HCT116 (cell line): ENCODE data around the gene HMGN3. TPM values are rescaled to one million over a fixed set of nuclear protein-coding genes. Genes with fewer than 3 reads are reported as not detected.

Source experiments
- ATAC-seq: fragments of 200-7000 bp; cut with Tn5 transposase; 2 replicates; pipeline ENCODE4 v1.9.1; 2020; ENCODE audit warnings: mild to moderate bottlenecking, moderate library complexity
- BruUV-seq: library from RNA; stranded (reverse); fragments of 400-500 nt; replicated peaks from 2 replicates; lab custom pipeline; 2021; lab: Mats Ljungman, UMichigan
- CTCF ChIA-PET: fragments of 300-600 bp; sonication (Branson Sonifier 250); formaldehyde crosslinking; loops from one replicate; lab custom pipeline; 2021; ENCODE audit warnings: antibody characterized with exemption; lab: Charles Lee
- POLR2A ChIA-PET: fragments of 300-600, 350-600 bp; sonication (Branson Sonifier 250); formaldehyde crosslinking; loops from one replicate; lab custom pipeline; 2021; ENCODE audit warnings: antibody characterized with exemption; lab: Charles Lee
- RAD21 ChIA-PET, 2 experiments: fragments of 300-600 bp; sonication (Branson Sonifier 250); formaldehyde crosslinking; loops; one replicate each; lab custom pipeline; 2023; ENCODE audit warnings: low total read pairs in 2 of 2; ENCODE audit not compliant: uncharacterized antibody in 2 of 2, unreplicated experiment in 2 of 2, low non-redundant PET in 1 of 2; lab: Charles Lee
- DNase-seq: peaks from one replicate; pipeline ENCODE4 v3.0.0-alpha.2; 2010; ENCODE audit warnings: low read depth, low spot score
- H2AFZ ChIP-seq: fragments of 200-600 bp; shearing (Covaris generic), sonication (generic); 2 replicates; pipeline ENCODE4 v1.6.1; 2017; ENCODE audit warnings: low read depth, mixed run types, mixed read lengths, antibody characterized with exemption, low read length; ENCODE audit not compliant: poor library complexity, severe bottlenecking
- H3K27ac ChIP-seq: 2 replicates; pipeline ENCODE4 v1.5.1; 2012; ENCODE audit warnings: low read depth, low read length
- H3K27me3 ChIP-seq: fragments of 200-600 bp; sonication (generic); 2 replicates; pipeline ENCODE4 v1.6.1; 2016; ENCODE audit warnings: mixed run types, low read length, mixed read lengths; ENCODE audit not compliant: insufficient read depth
- H3K36me3 ChIP-seq, 2 experiments: fragments of 200-500 bp in 1 of 2; fragments of 200-600 bp in 1 of 2; sonication (Bioruptor generic) in 1 of 2; sonication (generic) in 1 of 2; 2 replicates each; pipeline versions ENCODE4 v1.5.1 to v1.6.1; 2014 to 2016; ENCODE audit warnings: low read length in 2 of 2, inconsistent platforms in 1 of 2, mixed read lengths in 1 of 2, mixed run types in 1 of 2; ENCODE audit not compliant: insufficient read depth in 2 of 2, control insufficient read depth in 1 of 2
- H3K4me1 ChIP-seq, 2 experiments: fragments of 200-600 bp in 1 of 2; sonication (generic) in 1 of 2; 2 replicates each; pipeline versions ENCODE4 v1.5.1 to v1.6.1; 2012 to 2017; ENCODE audit warnings: low read length in 2 of 2, inconsistent platforms in 1 of 2, mild to moderate bottlenecking in 1 of 2, mixed read lengths in 1 of 2, mixed run types in 1 of 2, moderate library complexity in 1 of 2; ENCODE audit not compliant: insufficient read depth in 2 of 2, control insufficient read depth in 1 of 2
- H3K4me2 ChIP-seq: fragments of 200-600 bp; sonication (generic); 2 replicates; pipeline ENCODE4 v1.6.1; 2017; ENCODE audit warnings: mixed run types, low read length, mixed read lengths
- H3K4me3 ChIP-seq, 2 experiments: fragments of 200-600 bp in 1 of 2; sonication (generic) in 1 of 2; replicated peaks in 1 of 2; 2 replicates each; pipeline ENCODE4 v1.5.1; 2011 to 2016; ENCODE audit warnings: low read length in 2 of 2, control low read depth in 1 of 2, low read depth in 1 of 2, mild to moderate bottlenecking in 1 of 2, mixed read lengths in 1 of 2, mixed run types in 1 of 2
- H3K79me2 ChIP-seq: fragments of 200-600 bp; sonication (generic); 2 replicates; pipeline ENCODE4 v1.6.1; 2017; ENCODE audit warnings: mild to moderate bottlenecking, mixed run types, low read length, moderate library complexity, mixed read lengths; ENCODE audit not compliant: insufficient read depth
- H3K9ac ChIP-seq: fragments of 200-600 bp; sonication (generic); 2 replicates; pipeline ENCODE4 v1.6.1; 2016; ENCODE audit warnings: low read length, mixed read lengths
- H3K9me2 ChIP-seq: fragments of 200-600 bp; sonication (generic), shearing (Covaris generic); 2 replicates; pipeline ENCODE4 v1.6.1; 2017; ENCODE audit warnings: mixed run types, mild to moderate bottlenecking, moderate library complexity; ENCODE audit not compliant: insufficient read depth
- H3K9me3 ChIP-seq, 2 experiments: fragments of 200-500 bp in 1 of 2; fragments of 200-600 bp in 1 of 2; sonication (Bioruptor generic) in 1 of 2; sonication (generic) in 1 of 2; 2 replicates each; pipeline ENCODE4 v1.6.1; 2014 to 2017; ENCODE audit warnings: low read length in 2 of 2, mixed read lengths in 2 of 2, inconsistent platforms in 1 of 2, low read depth in 1 of 2, mild to moderate bottlenecking in 1 of 2, mixed run types in 1 of 2, moderate library complexity in 1 of 2; ENCODE audit not compliant: control insufficient read depth in 1 of 2, insufficient read depth in 1 of 2
- H4K20me1 ChIP-seq: fragments of 200-600 bp; sonication (generic), shearing (Covaris generic); 2 replicates; pipeline ENCODE4 v1.6.1; 2017; ENCODE audit warnings: mixed run types, mild to moderate bottlenecking, moderate library complexity; ENCODE audit not compliant: insufficient read depth
- CEBPB ChIP-seq: IDR thresholded peaks from 2 replicates; pipeline ENCODE4 v1.6.1; 2012; ENCODE audit warnings: low read depth
- POLR2AphosphoS5 ChIP-seq: IDR thresholded peaks from 2 replicates; pipeline ENCODE4 v1.6.1; 2011; ENCODE audit warnings: mild to moderate bottlenecking, low read depth, low read length, moderate library complexity
- RAD21 ChIP-seq: IDR thresholded peaks from 2 replicates; pipeline ENCODE4 v1.6.1; 2012; ENCODE audit warnings: low read depth, mild to moderate bottlenecking
- SRF ChIP-seq: IDR thresholded peaks from 2 replicates; pipeline ENCODE4 v1.6.1; 2012; ENCODE audit warnings: low read depth
- ZNF274 ChIP-seq: fragments of 200-500 bp; sonication (Bioruptor generic); IDR thresholded peaks from 2 replicates; pipeline ENCODE4 v1.6.1; 2014; ENCODE audit warnings: mild to moderate bottlenecking, low read depth, low read length, inconsistent platforms
- intact Hi-C: fragments of 100-400 bp; cut with micrococcal nuclease; formaldehyde crosslinking; loops from 2 replicates; pipeline ENCODE4 v1.10.0; 2022
- total RNA-seq: library from RNA; stranded (reverse); gene quantifications from one replicate; pipeline ENCODE4 v1.2.1, GENCODE V29; 2021; ENCODE audit not compliant: unreplicated experiment
- TF ChIP-seq, protein P1 (sequence below): IDR thresholded peaks from 2 replicates; pipeline ENCODE4 v1.6.1; 2011; ENCODE audit warnings: mild to moderate bottlenecking, low read length, moderate library complexity; ENCODE audit not compliant: insufficient replicate concordance; ENCODE audit errors: extremely low read depth

HMGN3 gene
- total RNA-seq, 1 experiment from 2014 or later, result 60.5 TPM

DNA sequence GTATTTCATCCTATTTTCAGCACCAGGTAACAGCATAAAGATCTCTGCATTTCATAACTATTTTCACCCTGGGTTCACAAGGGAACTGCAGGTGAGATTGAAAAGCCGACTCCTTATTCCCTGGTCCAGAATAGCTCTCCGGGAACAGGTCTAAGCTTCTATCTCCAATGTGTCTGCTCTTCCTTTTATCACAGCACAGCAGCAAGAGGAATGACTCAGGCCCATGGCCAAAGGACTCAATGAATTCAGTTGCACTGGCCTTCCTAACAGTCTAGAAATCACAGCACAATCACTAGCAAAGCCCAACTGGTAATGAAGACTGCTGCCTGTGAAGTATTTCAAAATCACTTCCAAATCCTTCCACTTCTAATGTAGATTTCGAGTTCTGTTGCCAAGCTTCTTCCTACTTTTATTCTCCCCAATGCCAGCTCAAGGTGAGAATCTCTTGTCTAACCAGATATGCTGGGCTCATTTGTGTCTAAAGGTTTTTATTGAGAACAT is 30.7 kb downstream of the HMGN3 start:
- RAD21 ChIA-PET, result no interaction called here
- Histone ChIP-seq H4K20me1 (no peaks in the 10 kb centered on the region), H3K27ac (no peak overlapping the region), H3K4me2 (no peak overlapping the region), H3K27me3 (no peaks in the 10 kb centered on the region), H3K4me1 (no peaks in the 10 kb centered on the region), H3K4me3 (no peak overlapping the region), H3K9me3 (no peaks in the 10 kb centered on the region), H2AFZ (no peak overlapping the region), H3K9me2 (no peaks in the 10 kb centered on the region), H3K36me3 (no peaks in the 10 kb centered on the region; a peak in 1 of 4 replicates), H3K9ac (no peak overlapping the region), H3K79me2 (no peaks in the 10 kb centered on the region)
- intact Hi-C loops, result no loop called here
- no peak for DNase-seq
- no peak for ATAC-seq
- CTCF ChIA-PET, result no interaction called here
- BruUV-seq, result no TSS peak
- no peak for TF ChIP-seq SRF
- POLR2A ChIA-PET, result no interaction called here

DNA sequence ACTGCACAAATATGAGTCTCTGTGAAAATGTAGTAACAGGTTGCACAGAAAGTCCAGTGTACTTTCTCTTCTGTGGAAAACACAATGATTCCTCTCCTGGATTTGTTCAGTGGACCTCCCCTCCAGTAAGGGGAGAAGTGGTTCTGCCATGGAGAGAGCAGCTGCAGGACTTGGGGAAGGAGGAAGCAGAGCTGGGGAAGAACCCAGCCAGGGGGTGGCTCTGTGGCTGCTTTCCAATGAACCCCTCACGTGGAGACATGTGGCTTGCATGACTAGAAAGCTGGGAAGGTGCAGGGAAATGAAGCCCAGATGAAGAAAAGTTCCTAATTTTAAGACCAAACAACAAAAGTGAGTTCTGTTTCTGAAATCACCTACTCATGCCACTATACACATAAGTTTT is 31.9 kb downstream of the HMGN3 start:
- no peak for ATAC-seq
- H2AFZ ChIP-seq, result no peak overlapping the region
- ChIA-PET CTCF (no interaction called here), RAD21 (no interaction called here), POLR2A (no interaction called here)
- no peaks in the 10 kb centered on the region; a peak in 1 of 4 replicates for H3K36me3 ChIP-seq
- no peaks in the 10 kb centered on the region for H3K9me2 ChIP-seq
- no peaks in the 10 kb centered on the region for H3K27me3 ChIP-seq
- no peaks in the 10 kb centered on the region for H4K20me1 ChIP-seq
- H3K4me2 ChIP-seq, result no peak overlapping the region
- no peak overlapping the region for H3K9ac ChIP-seq
- no peak overlapping the region for H3K27ac ChIP-seq
- H3K4me3 ChIP-seq, result no peak overlapping the region
- no peaks in the 10 kb centered on the region for H3K4me1 ChIP-seq
- TF ChIP-seq RAD21, result no peak
- no peak for TF ChIP-seq ZNF274
- TF ChIP-seq POLR2AphosphoS5, result no peak
- no peak for TF ChIP-seq CEBPB
- TF ChIP-seq, protein P1, sequence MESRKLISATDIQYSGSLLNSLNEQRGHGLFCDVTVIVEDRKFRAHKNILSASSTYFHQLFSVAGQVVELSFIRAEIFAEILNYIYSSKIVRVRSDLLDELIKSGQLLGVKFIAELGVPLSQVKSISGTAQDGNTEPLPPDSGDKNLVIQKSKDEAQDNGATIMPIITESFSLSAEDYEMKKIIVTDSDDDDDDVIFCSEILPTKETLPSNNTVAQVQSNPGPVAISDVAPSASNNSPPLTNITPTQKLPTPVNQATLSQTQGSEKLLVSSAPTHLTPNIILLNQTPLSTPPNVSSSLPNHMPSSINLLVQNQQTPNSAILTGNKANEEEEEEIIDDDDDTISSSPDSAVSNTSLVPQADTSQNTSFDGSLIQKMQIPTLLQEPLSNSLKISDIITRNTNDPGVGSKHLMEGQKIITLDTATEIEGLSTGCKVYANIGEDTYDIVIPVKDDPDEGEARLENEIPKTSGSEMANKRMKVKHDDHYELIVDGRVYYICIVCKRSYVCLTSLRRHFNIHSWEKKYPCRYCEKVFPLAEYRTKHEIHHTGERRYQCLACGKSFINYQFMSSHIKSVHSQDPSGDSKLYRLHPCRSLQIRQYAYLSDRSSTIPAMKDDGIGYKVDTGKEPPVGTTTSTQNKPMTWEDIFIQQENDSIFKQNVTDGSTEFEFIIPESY, result no peak
- TF ChIP-seq, all 23 proteins: peak for 0
- no peak for DNase-seq
- Histone ChIP-seq H3K9me3 (no peaks in the 10 kb centered on the region), H3K79me2 (no peaks in the 10 kb centered on the region)
- intact Hi-C loops, result no loop called here
- BruUV-seq, result no TSS peak
